Right cardiac atrium (tissue), 5 donors: ENCODE results near the gene TTC33. TPM values are rescaled to one million over a fixed set of nuclear protein-coding genes. Genes with fewer than 3 reads are reported as not detected.

Experiments used
- ATAC-seq, 2 donors: fragments of 200-7000 bp; cut with Tn5 transposase; one replicate each; pipeline versions ENCODE4 v1.8.0 to v1.9.1; 2020; ENCODE audit warnings: moderate library complexity in 2 of 2, mild to moderate bottlenecking in 1 of 2
- DNase-seq, 3 donors: peaks; one replicate each; pipeline ENCODE4 v3.0.0-alpha.2; 2020
- H3K27ac ChIP-seq: one replicate; pipeline ENCODE4 v1.5.1; 2013; ENCODE audit warnings: mild to moderate bottlenecking, low read length, control low read depth, moderate library complexity
- H3K27me3 ChIP-seq: one replicate; pipeline ENCODE4 v1.6.1; 2013; ENCODE audit not compliant: control insufficient read depth, insufficient read depth
- H3K4me1 ChIP-seq: one replicate; pipeline ENCODE4 v1.6.1; 2013; ENCODE audit warnings: low read length; ENCODE audit not compliant: control insufficient read depth, insufficient read depth
- H3K4me3 ChIP-seq: one replicate; pipeline ENCODE4 v1.5.1; 2013; ENCODE audit warnings: low read length, control low read depth
- H3K9me3 ChIP-seq: one replicate; pipeline ENCODE4 v1.6.1; 2013; ENCODE audit warnings: low read length; ENCODE audit not compliant: control insufficient read depth
- WGBS: extraction: QIAGEN DNeasy Blood & Tissue Kit; methylation state at CpG from one replicate; pipeline ENCODE4 v1.1.7; 2013; 5-methylcytosine and 5-hydroxymethylcytosine counted together
- intact Hi-C, 4 donors: fragments of 100-400 bp; cut with DNase I; formaldehyde crosslinking; loops; one replicate each; pipeline versions ENCODE4 v1.11.0 to v1.14.0; 2022 to 2023
- polyA plus RNA-seq: library from polyadenylated mRNA; stranded (reverse); fragments of 200-250 nt; gene quantifications from one replicate; pipeline ENCODE4 v1.2.3, GENCODE V29; 2013
- total RNA-seq, 4 donors: library from RNA; stranded (reverse); fragmentation: NEBNext Ultra II Directional; extraction: Animal tissue kit (Norgen Biotek cat#: 25700); gene quantifications; one replicate each; pipeline ENCODE4 v1.2.1, GENCODE V29; 2021
- donor health status: healthy with polysubstance abuse.
- donor health status: DM: no; HTN: yes; CAD: no.
- donor health status: DM: no; HTN: no; CAD: no.
- donor health status: DM: no; HTN: yes; CAD: no; lungs with severe emphysema.
- donor health status: DM: yes; HTN: yes; CAD: no.

TTC33 gene
- total and polyA plus RNA-seq, 5 donors, result 7.2 to 17.5 (median 16.7) TPM

GRCh38 chr5:40560474-40561110 is 195.2 kb downstream of the TTC33 start:
- H3K27ac ChIP-seq, result no peak overlapping the region
- WGBS, result 79% methylated on average over 4 of the region's 4 CpGs
- no peak overlapping the region for H3K4me3 ChIP-seq
- no peaks in the 10 kb centered on the region for H3K27me3 ChIP-seq
- no peaks in the 10 kb centered on the region for H3K4me1 ChIP-seq
- ATAC-seq, result no peak
- no peaks in the 10 kb centered on the region for H3K9me3 ChIP-seq
- no peak for DNase-seq
- intact Hi-C loops, result no loop called here

- DNase-seq (no peak), ATAC-seq (no peak)
- no peaks in the 10 kb centered on the region for H3K4me1 ChIP-seq
- intact Hi-C loops, result no loop called here
- no peaks in the 10 kb centered on the region for H3K9me3 ChIP-seq
- H3K4me3 ChIP-seq, result no peak overlapping the region
- H3K27me3 ChIP-seq, result no peaks in the 10 kb centered on the region
- no peak overlapping the region for H3K27ac ChIP-seq
Observed at GRCh38 chr5:40559306-40559705, 196.5 kb downstream of the TTC33 start.

GRCh38 chr5:40557501-40557900 is 198.3 kb downstream of the TTC33 start:
- H3K4me1 ChIP-seq, result no peaks in the 10 kb centered on the region
- intact Hi-C loops, result no loop called here
- no peaks in the 10 kb centered on the region for H3K27me3 ChIP-seq
- no peak for ATAC-seq
- H3K4me3 ChIP-seq, result no peak overlapping the region
- H3K27ac ChIP-seq, result no peak overlapping the region
- 86% methylated on average over 1 of the region's 1 CpG for WGBS
- no peak for DNase-seq
- H3K9me3 ChIP-seq, result no peaks in the 10 kb centered on the region

- intact Hi-C loops, result no loop called here
Observed at GRCh38 chr5:40556811-40557210, 198.9 kb downstream of the TTC33 start.

GRCh38 chr5:40555886-40556285 is 199.9 kb downstream of the TTC33 start:
- H3K27ac ChIP-seq, result no peak overlapping the region
- H3K27me3 ChIP-seq, result no peaks in the 10 kb centered on the region
- no peaks in the 10 kb centered on the region for H3K4me1 ChIP-seq
- DNase-seq (no peak), ATAC-seq (no peak)
- H3K4me3 ChIP-seq, result no peak overlapping the region
- H3K9me3 ChIP-seq, result no peaks in the 10 kb centered on the region
- intact Hi-C loops, result no loop called here
- WGBS, result 83% methylated on average over 1 of the region's 1 CpG

More at GRCh38 chr5:40556811-40557210, 198.9 kb downstream of the TTC33 start:
- ATAC-seq (no peak), DNase-seq (no peak)
- no peaks in the 10 kb centered on the region for H3K4me1 ChIP-seq
- no peak overlapping the region for H3K4me3 ChIP-seq
- H3K27ac ChIP-seq, result no peak overlapping the region
- no peaks in the 10 kb centered on the region for H3K27me3 ChIP-seq
- H3K9me3 ChIP-seq, result no peaks in the 10 kb centered on the region

GRCh38 chr5:40554813-40555212 is 200.9 kb downstream of the TTC33 start:
- intact Hi-C loops, result no loop called here
- no peak for DNase-seq
- Histone ChIP-seq H3K27me3 (no peaks in the 10 kb centered on the region), H3K9me3 (no peaks in the 10 kb centered on the region), H3K4me3 (no peak overlapping the region), H3K4me1 (no peaks in the 10 kb centered on the region), H3K27ac (no peak overlapping the region)
- no peak for ATAC-seq
- 80% methylated on average over 1 of the region's 1 CpG for whole genome bisulfite sequencing

GRCh38 chr5:40554054-40554453 is 201.7 kb downstream of the TTC33 start:
- no peaks in the 10 kb centered on the region for H3K9me3 ChIP-seq
- intact Hi-C loops, result no loop called here
- no peak overlapping the region for H3K27ac ChIP-seq
- H3K27me3 ChIP-seq, result no peaks in the 10 kb centered on the region
- no peak for ATAC-seq
- DNase-seq, result no peak
- WGBS, result 98% methylated on average over 1 of the region's 1 CpG
- no peaks in the 10 kb centered on the region for H3K4me1 ChIP-seq
- H3K4me3 ChIP-seq, result no peak overlapping the region

GRCh38 chr5:40552981-40553380 is 202.8 kb downstream of the TTC33 start:
- H3K27me3 ChIP-seq, result no peaks in the 10 kb centered on the region
- H3K4me1 ChIP-seq, result no peaks in the 10 kb centered on the region
- no peaks in the 10 kb centered on the region for H3K9me3 ChIP-seq
- H3K4me3 ChIP-seq, result no peak overlapping the region
- intact Hi-C loops, result no loop called here
- 92% methylated on average over 3 of the region's 3 CpGs for WGBS
- ATAC-seq, result no peak
- H3K27ac ChIP-seq, result no peak overlapping the region
- DNase-seq, result no peak

GRCh38 chr5:40551496-40552491 is 204.0 kb downstream of the TTC33 start:
- DNase-seq (no peak), ATAC-seq (no peak)
- intact Hi-C loops, result no loop called here
- H3K4me3 ChIP-seq, result no peak overlapping the region
- 61% methylated on average over 8 of the region's 8 CpGs for WGBS
- no peak overlapping the region for H3K27ac ChIP-seq
- H3K9me3 ChIP-seq, result no peaks in the 10 kb centered on the region
- no peaks in the 10 kb centered on the region for H3K27me3 ChIP-seq
- H3K4me1 ChIP-seq, result no peaks in the 10 kb centered on the region

GRCh38 chr5:40550481-40550880 is 205.3 kb downstream of the TTC33 start:
- no peaks in the 10 kb centered on the region for H3K9me3 ChIP-seq
- intact Hi-C loops, result no loop called here
- DNase-seq (no peak), ATAC-seq (no peak)
- H3K27me3 ChIP-seq, result no peaks in the 10 kb centered on the region
- H3K4me3 ChIP-seq, result no peak overlapping the region
- no peak overlapping the region for H3K27ac ChIP-seq
- no peaks in the 10 kb centered on the region for H3K4me1 ChIP-seq

GRCh38 chr5:40549616-40550015 is 206.1 kb downstream of the TTC33 start:
- H3K4me3 ChIP-seq, result no peak overlapping the region
- 0% methylated on average over 1 of the region's 1 CpG for WGBS
- ATAC-seq (no peak), DNase-seq (no peak)
- intact Hi-C loops, result no loop called here
- no peaks in the 10 kb centered on the region for H3K27me3 ChIP-seq
- no peaks in the 10 kb centered on the region for H3K4me1 ChIP-seq
- H3K27ac ChIP-seq, result no peak overlapping the region
- H3K9me3 ChIP-seq, result no peaks in the 10 kb centered on the region
